WERI-Rb-1 (cell line): ENCODE data around the gene MAN2A1.

Source experiments
- DNase-seq: peaks from one replicate; pipeline ENCODE4 v3.0.0-alpha.2; 2020
- H3K27ac ChIP-seq: fragments of 250-450 bp; sonication (Bioruptor Pico); 2 replicates; pipeline ENCODE4 v1.5.1; 2020; ENCODE audit warnings: mild to moderate bottlenecking, moderate library complexity
- H3K27me3 ChIP-seq: fragments of 250-450 bp; sonication (Bioruptor Pico); 2 replicates; pipeline ENCODE4 v1.5.1; 2021; ENCODE audit warnings: mild to moderate bottlenecking, low read depth, moderate library complexity; ENCODE audit not compliant: insufficient read depth, severe bottlenecking
- H3K36me3 ChIP-seq: fragments of 250-450 bp; sonication (Bioruptor Pico); 2 replicates; pipeline ENCODE4 v1.5.1; 2020; ENCODE audit warnings: mild to moderate bottlenecking, moderate library complexity
- H3K4me3 ChIP-seq: 2 replicates; pipeline ENCODE4 v1.5.1; 2011; ENCODE audit warnings: low read depth, mild to moderate bottlenecking, control low read depth, low read length
- H3K9me3 ChIP-seq: fragments of 250-450 bp; sonication (Bioruptor Pico); 2 replicates; pipeline ENCODE4 v1.5.1; 2021; ENCODE audit warnings: mild to moderate bottlenecking, moderate library complexity; ENCODE audit not compliant: severe bottlenecking
- CTCF ChIP-seq: IDR thresholded peaks from 2 replicates; pipeline ENCODE4 v1.5.1; 2011; ENCODE audit warnings: low read depth, mild to moderate bottlenecking, control low read depth, inconsistent platforms, low read length

Gene MAN2A1

DNA sequence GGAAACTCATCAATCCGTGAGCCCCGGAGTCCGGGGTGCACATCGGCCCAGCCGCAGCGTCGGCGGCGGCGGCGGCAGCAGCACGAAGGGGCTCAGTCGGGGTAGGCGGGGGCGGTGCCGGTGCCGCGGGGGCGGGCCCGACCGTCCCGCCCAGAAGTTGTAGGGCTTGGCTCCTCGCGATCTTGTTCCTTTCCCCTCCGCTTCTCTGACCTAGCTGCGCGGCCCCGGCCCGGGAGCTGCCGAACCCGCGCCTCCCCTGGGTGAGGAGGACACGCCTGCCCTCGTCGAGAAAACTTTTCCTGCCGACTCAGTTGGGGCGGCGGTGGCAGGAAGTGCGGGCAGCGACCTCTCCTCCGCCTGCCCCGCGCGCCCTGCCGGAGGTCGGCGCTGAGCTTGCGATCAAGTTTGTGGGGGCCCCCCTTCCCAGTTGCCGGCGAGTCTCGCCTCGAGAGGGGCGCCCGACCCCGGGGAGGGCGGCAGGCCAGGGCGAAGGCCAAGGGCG, at the start of gene MAN2A1:
TSS of gene MAN2A1 (plus strand) at position 188 of the 502 bp plus-strand sequence. CDS start 491 bp downstream, outside the sequence.
- peak within 1 kb of the TSS; percentile 89 for H3K27ac ChIP-seq
- DNase-seq = peak; percentile 66

GRCh38 chr5:109640976-109641375, 48.8 kb upstream of the MAN2A1 start:
- Histone ChIP-seq H3K4me3 (no peak overlapping the region), H3K27ac (no peak overlapping the region), H3K27me3 (no peaks in the 10 kb centered on the region), H3K9me3 (no peaks in the 10 kb centered on the region), H3K36me3 (no peaks in the 10 kb centered on the region)
- no peak for DNase-seq
- no peak for TF ChIP-seq CTCF

More for the DNA sequence above, at the start of gene MAN2A1:
- Histone ChIP-seq H3K36me3 (no peaks in the 10 kb centered on the region), H3K4me3 (peak within 1 kb of the TSS; percentile 93), H3K9me3 (peaks cover 5% of the 10 kb centered on the region), H3K27me3 (no peaks in the 10 kb centered on the region)
- no peak for TF ChIP-seq CTCF

DNA sequence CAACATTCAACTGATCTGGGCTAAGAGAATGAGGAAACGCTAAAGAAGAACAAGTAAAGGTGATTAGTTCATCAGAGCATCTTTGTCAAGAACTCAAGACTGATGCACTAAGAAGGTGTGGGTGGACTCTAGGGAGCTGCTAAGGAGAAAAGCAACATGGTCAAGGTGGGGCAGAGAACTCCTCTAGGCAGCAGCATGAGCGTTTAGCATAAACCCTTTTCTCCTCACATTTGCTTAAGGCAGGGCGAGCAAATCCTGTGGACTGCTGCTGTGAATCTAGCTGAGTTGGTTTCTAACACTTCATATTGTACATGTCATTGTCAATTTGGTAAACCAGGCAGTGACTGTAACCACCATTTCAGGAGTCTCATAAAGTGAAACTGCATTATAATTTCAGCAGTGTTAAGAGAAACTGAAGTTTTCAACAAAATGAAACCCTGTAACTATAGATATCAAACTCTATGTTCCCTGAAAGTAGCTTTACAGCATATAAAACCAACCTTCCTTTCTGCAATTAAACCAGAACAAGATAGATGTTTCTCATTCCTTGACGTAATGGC, 45.9 kb upstream of the MAN2A1 start:
- TF ChIP-seq CTCF = no peak
- no peak overlapping the region for H3K4me3 ChIP-seq

GRCh38 chr5:109644829-109645228, 44.9 kb upstream of the MAN2A1 start:
- TF ChIP-seq CTCF = no peak
- Histone ChIP-seq H3K27ac (no peak overlapping the region), H3K36me3 (no peaks in the 10 kb centered on the region), H3K9me3 (no peaks in the 10 kb centered on the region), H3K4me3 (no peak overlapping the region), H3K27me3 (no peaks in the 10 kb centered on the region)
- no peak for DNase-seq

More for the DNA sequence above, 45.9 kb upstream of the MAN2A1 start:
- no peaks in the 10 kb centered on the region for H3K36me3 ChIP-seq
- H3K27me3 ChIP-seq = no peaks in the 10 kb centered on the region
- no peak overlapping the region for H3K27ac ChIP-seq
- DNase-seq = no peak
- H3K9me3 ChIP-seq = no peaks in the 10 kb centered on the region

- peak; percentile 88 for DNase-seq
- Histone ChIP-seq H3K9me3 (no peaks in the 10 kb centered on the region), H3K27me3 (no peaks in the 10 kb centered on the region), H3K27ac (peak overlapping the region; percentile 47), H3K4me3 (no peak overlapping the region), H3K36me3 (no peaks in the 10 kb centered on the region)
- no peak for TF ChIP-seq CTCF
Measured at GRCh38 chr5:109645707-109646192, 44.0 kb upstream of the MAN2A1 start.

DNA sequence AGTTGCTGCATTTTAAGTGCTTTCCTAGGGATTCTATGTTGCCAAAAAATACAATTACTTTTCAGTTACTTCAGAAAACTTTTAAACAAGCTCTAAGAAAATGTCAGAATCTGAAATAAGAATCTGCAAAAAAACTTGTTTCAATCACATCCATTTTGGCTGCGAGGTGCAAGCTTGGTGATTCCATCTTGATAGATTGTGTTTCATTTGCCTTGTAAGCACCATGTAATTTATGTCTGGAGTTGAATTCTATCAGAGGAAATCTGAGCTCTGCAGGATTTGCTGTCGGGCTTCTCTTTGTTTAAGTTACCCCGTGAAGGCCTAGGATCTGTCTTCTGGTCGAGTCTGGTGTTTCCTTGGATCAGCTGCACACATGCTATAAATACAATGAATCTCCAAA, 40.4 kb upstream of the MAN2A1 start:
- Histone ChIP-seq H3K27ac (no peak overlapping the region), H3K9me3 (no peaks in the 10 kb centered on the region), H3K27me3 (no peaks in the 10 kb centered on the region), H3K4me3 (no peak overlapping the region), H3K36me3 (no peaks in the 10 kb centered on the region)
- DNase-seq = no peak
- no peak for TF ChIP-seq CTCF
